DMS 273 treated with DMSO at 0.1 percent for 48 hours (cell line): ENCODE measurements around the gene PLEKHG1.

ENCODE experiments used
- DNase-seq: peaks from one replicate; lab custom pipeline; 2025; lab: John Stamatoyannopoulos, UW

Gene PLEKHG1

GRCh38 chr6:150620244-150620643, 20.6 kb downstream of the PLEKHG1 start:
- no peak for DNase-seq

GRCh38 chr6:150620763-150621162, 21.1 kb downstream of the PLEKHG1 start:
- no peak for DNase-seq

GRCh38 chr6:150622476-150622875, 22.8 kb downstream of the PLEKHG1 start:
- no peak for DNase-seq

GRCh38 chr6:150622941-150623874, 23.5 kb downstream of the PLEKHG1 start:
- DNase-seq, result no peak

GRCh38 chr6:150624191-150624590, 24.5 kb downstream of the PLEKHG1 start:
- no peak for DNase-seq

GRCh38 chr6:150625927-150626326, 26.2 kb downstream of the PLEKHG1 start:
- no peak for DNase-seq

- no peak for DNase-seq
Observed at GRCh38 chr6:150627154-150627553, 27.5 kb downstream of the PLEKHG1 start.

- DNase-seq, result peak; percentile 77
Observed at GRCh38 chr6:150627585-150628025, 27.9 kb downstream of the PLEKHG1 start.

- DNase-seq, result no peak
Observed at GRCh38 chr6:150628908-150629307, 29.2 kb downstream of the PLEKHG1 start.

GRCh38 chr6:150631283-150631983, 31.7 kb downstream of the PLEKHG1 start:
- no peak for DNase-seq

GRCh38 chr6:150631984-150632642, 32.4 kb downstream of the PLEKHG1 start:
- no peak for DNase-seq

GRCh38 chr6:150632785-150633485, 33.2 kb downstream of the PLEKHG1 start:
- DNase-seq, result no peak

- DNase-seq, result no peak
Observed at GRCh38 chr6:150633486-150633834, 33.8 kb downstream of the PLEKHG1 start.

- no peak for DNase-seq
Observed at GRCh38 chr6:150634176-150634963, 34.7 kb downstream of the PLEKHG1 start.

- DNase-seq, result no peak
Observed at GRCh38 chr6:150634964-150635292, 35.2 kb downstream of the PLEKHG1 start.

- no peak for DNase-seq
Observed at GRCh38 chr6:150635906-150636514, 36.3 kb downstream of the PLEKHG1 start.

- no peak for DNase-seq
Observed at GRCh38 chr6:150636808-150637207, 37.1 kb downstream of the PLEKHG1 start.

GRCh38 chr6:150637266-150637665, 37.6 kb downstream of the PLEKHG1 start:
- DNase-seq, result no peak

GRCh38 chr6:150638267-150638666, 38.6 kb downstream of the PLEKHG1 start:
- DNase-seq, result no peak

GRCh38 chr6:150638765-150639164, 39.1 kb downstream of the PLEKHG1 start:
- no peak for DNase-seq

GRCh38 chr6:150639823-150640331, 40.2 kb downstream of the PLEKHG1 start:
- DNase-seq, result peak; percentile 66
